ENCODE results near the gene COPZ2. TPM values are rescaled to one million over a fixed set of nuclear protein-coding genes. Genes with fewer than 3 reads are reported as not detected.

COPZ2 gene
- total and polyA plus RNA-seq, 9 of the 15 experiments (the other 6 are each of a cell fraction or from before 2014, with no cell fraction given), result 0.22 to 0.49 TPM; not detected in 7

DNA sequence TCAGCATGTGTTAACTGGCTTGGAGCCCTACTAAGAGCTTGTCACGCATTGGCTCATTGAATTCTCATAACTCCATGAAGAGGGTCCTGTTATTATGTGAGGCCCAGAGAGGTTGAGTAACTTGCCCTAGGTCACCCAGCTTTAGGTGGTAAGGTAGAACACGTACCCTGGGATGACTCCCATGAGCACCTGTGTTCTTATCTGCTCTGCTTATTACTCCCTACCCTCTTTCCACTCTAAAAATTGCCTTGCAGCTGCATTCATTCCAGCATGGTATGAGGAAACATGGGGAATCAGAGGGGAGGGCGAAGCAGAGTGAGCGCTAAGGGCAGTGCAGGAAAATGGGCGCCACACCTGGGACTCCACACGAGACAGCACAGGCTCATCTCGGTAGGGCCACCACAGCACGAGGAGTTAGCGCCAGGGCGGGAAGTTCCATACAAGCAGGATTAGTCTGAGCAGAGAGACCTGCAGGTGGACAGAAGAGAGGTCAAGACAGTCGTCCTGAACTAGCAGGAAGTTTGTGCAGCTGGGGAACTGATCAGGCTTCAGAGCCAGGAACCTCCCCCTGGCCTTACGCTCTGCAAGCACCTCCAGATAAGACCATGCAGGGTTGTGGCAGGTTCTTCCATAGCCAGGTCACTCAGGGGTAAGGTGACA lies 10.1 kb downstream of the COPZ2 start:
- Histone ChIP-seq H2AFZ (ENCODE audit: low read depth, low read length) (peak overlapping the region; percentile 61), H3K9me3 (replicated peaks; ENCODE audit: control insufficient read depth, insufficient read depth, low read depth, low read length) (no peaks in the 10 kb centered on the region), H3K79me2 (ENCODE audit: control insufficient read depth, insufficient read depth, low read length) (no peaks in the 10 kb centered on the region), H3K9me1 (ENCODE audit: control insufficient read depth, insufficient read depth, low read length) (no peaks in the 10 kb centered on the region), H3K9ac (ENCODE audit: insufficient read depth in 1 of 2, low read depth in 2 of 2, low read length in 2 of 2) (peak overlapping the region in 1 of 2 experiments; percentile 66; a peak in 1 of 4 replicates), H3K4me1 (replicated peaks in 1 of 2; ENCODE audit: control insufficient read depth in 2 of 2, insufficient read depth in 2 of 2, low read length in 2 of 2) (peaks cover 25 to 39% of the 10 kb centered on the region in 2 experiments; a peak in 4 of 5 replicates), H3K36me3 (ENCODE audit: control insufficient read depth, insufficient read depth, low read length) (no peaks in the 10 kb centered on the region), H4K20me1 (replicated peaks; ENCODE audit: control insufficient read depth, insufficient read depth, low read length) (no peaks in the 10 kb centered on the region), H3K27ac (ENCODE audit: extremely low read depth, low read depth, low read length) (no peak overlapping the region), H3K4me3 (no peak overlapping the region), H3K27me3 (ENCODE audit: control insufficient read depth in 2 of 2, insufficient read depth in 2 of 2, low read length in 2 of 2) (no peaks in the 10 kb centered on the region), H3K4me2 (ENCODE audit: insufficient read depth, low read length) (peak overlapping the region; percentile 16)
- DNase-seq (ENCODE audit: extremely low read depth in 1 of 4, low spot score in 3 of 4) (peak in 1 of 4 experiments; percentile 51), FAIRE-seq (peak; percentile 64), ATAC-seq (no peak)
- intact Hi-C loops (cut with micrococcal nuclease) (loop anchor here (10.0 kb wide), 1 partner anchor 227 kb away; no protein-coding TSS in a partner anchor), in situ Hi-C loops (cut with MboI) (loop anchor here (5.0 kb wide), 2 partner anchors 40 to 115 kb away; no protein-coding TSS in a partner anchor)
- ChIA-PET POLR2A (interaction anchor here (0.6 to 2.1 kb wide), 9 partner anchors 16 to 718 kb away, joined by 3 to 16 read pairs (median 5); partner anchors contain the start of gene NFE2L1), CTCF (ENCODE audit: low intra/inter-chr PET ratio) (interaction anchor here (1.9 to 4.7 kb wide), 3 partner anchors 47 to 591 kb away, joined by 10 to 54 read pairs (median 38); no protein-coding TSS in a partner anchor)
- no TSS peak for BruUV-seq (replicated peaks)
- 37% methylated on average over 12 of the region's 12 CpGs for WGBS (ENCODE audit: insufficient coverage, low coverage, missing lambda C conversion rate)
- TF ChIP-seq ZC3H4 (CRISPR knock-in tag; IDR thresholded peaks at IDR 0.05; ENCODE audit: borderline replicate concordance), result no peak
- no peak for TF ChIP-seq ZNF79 (CRISPR knock-in tag; IDR thresholded peaks at IDR 0.05; ENCODE audit: low read depth)
- peak; percentile 10 for TF ChIP-seq TBP (optimal IDR thresholded peaks at IDR 0.05; ENCODE audit: low read depth, low read length)
- TF ChIP-seq, protein P1, sequence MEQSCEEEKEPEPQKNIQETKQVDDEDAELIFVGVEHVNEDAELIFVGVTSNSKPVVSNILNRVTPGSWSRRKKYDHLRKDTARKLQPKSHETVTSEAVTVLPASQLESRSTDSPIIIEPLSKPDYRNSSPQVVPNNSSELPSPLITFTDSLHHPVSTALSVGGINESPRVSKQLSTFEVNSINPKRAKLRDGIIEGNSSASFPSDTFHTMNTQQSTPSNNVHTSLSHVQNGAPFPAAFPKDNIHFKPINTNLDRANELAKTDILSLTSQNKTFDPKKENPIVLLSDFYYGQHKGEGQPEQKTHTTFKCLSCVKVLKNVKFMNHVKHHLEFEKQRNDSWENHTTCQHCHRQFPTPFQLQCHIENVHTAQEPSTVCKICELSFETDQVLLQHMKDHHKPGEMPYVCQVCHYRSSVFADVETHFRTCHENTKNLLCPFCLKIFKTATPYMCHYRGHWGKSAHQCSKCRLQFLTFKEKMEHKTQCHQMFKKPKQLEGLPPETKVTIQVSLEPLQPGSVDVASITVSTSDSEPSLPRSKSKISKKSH (CRISPR knock-in tag; IDR thresholded peaks at IDR 0.05), result no peak
- no peak for TF ChIP-seq CSDE1 (IDR thresholded peaks at IDR 0.05)
- TF ChIP-seq ZNF57 (CRISPR knock-in tag; IDR thresholded peaks at IDR 0.05), result no peak
- peak; percentile 54 for TF ChIP-seq CBFA2T3 (IDR thresholded peaks at IDR 0.05)
- TF ChIP-seq, protein P2, sequence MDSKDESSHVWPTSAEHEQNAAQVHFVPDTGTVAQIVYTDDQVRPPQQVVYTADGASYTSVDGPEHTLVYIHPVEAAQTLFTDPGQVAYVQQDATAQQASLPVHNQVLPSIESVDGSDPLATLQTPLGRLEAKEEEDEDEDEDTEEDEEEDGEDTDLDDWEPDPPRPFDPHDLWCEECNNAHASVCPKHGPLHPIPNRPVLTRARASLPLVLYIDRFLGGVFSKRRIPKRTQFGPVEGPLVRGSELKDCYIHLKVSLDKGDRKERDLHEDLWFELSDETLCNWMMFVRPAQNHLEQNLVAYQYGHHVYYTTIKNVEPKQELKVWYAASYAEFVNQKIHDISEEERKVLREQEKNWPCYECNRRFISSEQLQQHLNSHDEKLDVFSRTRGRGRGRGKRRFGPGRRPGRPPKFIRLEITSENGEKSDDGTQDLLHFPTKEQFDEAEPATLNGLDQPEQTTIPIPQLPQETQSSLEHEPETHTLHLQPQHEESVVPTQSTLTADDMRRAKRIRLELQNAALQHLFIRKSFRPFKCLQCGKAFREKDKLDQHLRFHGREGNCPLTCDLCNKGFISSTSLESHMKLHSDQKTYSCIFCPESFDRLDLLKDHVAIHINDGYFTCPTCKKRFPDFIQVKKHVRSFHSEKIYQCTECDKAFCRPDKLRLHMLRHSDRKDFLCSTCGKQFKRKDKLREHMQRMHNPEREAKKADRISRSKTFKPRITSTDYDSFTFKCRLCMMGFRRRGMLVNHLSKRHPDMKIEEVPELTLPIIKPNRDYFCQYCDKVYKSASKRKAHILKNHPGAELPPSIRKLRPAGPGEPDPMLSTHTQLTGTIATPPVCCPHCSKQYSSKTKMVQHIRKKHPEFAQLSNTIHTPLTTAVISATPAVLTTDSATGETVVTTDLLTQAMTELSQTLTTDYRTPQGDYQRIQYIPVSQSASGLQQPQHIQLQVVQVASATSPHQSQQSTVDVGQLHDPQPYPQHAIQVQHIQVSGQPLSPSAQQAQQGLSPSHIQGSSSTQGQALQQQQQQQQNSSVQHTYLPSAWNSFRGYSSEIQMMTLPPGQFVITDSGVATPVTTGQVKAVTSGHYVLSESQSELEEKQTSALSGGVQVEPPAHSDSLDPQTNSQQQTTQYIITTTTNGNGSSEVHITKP (IDR thresholded peaks at IDR 0.05; ENCODE audit: partially characterized antibody), result no peak
- TF ChIP-seq DPF2 (IDR thresholded peaks at IDR 0.05), result no peak
- no peak for TF ChIP-seq FOXJ3 (CRISPR knock-in tag; IDR thresholded peaks at IDR 0.05)
- no peak for TF ChIP-seq ESRRA (IDR thresholded peaks at IDR 0.05; ENCODE audit: borderline replicate concordance, low read depth)
- no peak for TF ChIP-seq EGR1 (conservative IDR thresholded peaks at IDR 0.05)
- TF ChIP-seq BRF1 (IDR thresholded peaks at IDR 0.05; ENCODE audit: borderline replicate concordance, extremely low read depth, insufficient read length), result no peak
- TF ChIP-seq, protein P3, sequence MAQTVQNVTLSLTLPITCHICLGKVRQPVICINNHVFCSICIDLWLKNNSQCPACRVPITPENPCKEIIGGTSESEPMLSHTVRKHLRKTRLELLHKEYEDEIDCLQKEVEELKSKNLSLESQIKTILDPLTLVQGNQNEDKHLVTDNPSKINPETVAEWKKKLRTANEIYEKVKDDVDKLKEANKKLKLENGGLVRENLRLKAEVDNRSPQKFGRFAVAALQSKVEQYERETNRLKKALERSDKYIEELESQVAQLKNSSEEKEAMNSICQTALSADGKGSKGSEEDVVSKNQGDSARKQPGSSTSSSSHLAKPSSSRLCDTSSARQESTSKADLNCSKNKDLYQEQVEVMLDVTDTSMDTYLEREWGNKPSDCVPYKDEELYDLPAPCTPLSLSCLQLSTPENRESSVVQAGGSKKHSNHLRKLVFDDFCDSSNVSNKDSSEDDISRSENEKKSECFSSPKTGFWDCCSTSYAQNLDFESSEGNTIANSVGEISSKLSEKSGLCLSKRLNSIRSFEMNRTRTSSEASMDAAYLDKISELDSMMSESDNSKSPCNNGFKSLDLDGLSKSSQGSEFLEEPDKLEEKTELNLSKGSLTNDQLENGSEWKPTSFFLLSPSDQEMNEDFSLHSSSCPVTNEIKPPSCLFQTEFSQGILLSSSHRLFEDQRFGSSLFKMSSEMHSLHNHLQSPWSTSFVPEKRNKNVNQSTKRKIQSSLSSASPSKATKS (CRISPR knock-in tag; IDR thresholded peaks at IDR 0.05), result no peak
- TF ChIP-seq PML (IDR thresholded peaks at IDR 0.05; ENCODE audit: low read length), result no peak
- TF ChIP-seq KLF16 (IDR thresholded peaks at IDR 0.05), result no peak

Data from K562 (cell line).